CD4-positive, alpha-beta T cell (primary cell): ENCODE data around the gene IL12RB1. TPM values are rescaled to one million over a fixed set of nuclear protein-coding genes. Genes with fewer than 3 reads are reported as not detected.

Source experiments
- ATAC-seq: fragments of 200-7000 bp; cut with Tn5 transposase; one replicate; pipeline ENCODE4 v1.10.0; 2022; ENCODE audit warnings: mild to moderate bottlenecking; ENCODE audit not compliant: poor library complexity
- CTCF ChIA-PET: fragments of 350-600 bp; sonication (Branson Sonifier 250); formaldehyde crosslinking; loops from one replicate; lab custom pipeline; 2021; ENCODE audit warnings: antibody characterized with exemption, inconsistent platforms; lab: Charles Lee
- POLR2A ChIA-PET: fragments of 350-600 bp; sonication (Branson Sonifier 250); formaldehyde crosslinking; loops from one replicate; lab custom pipeline; 2021; ENCODE audit warnings: antibody characterized with exemption, inconsistent platforms; lab: Charles Lee
- DNase-seq, 14 experiments: peaks; one replicate each; pipeline ENCODE4 v3.0.0-alpha.2; 2013 to 2020; ENCODE audit warnings: mixed read lengths in 2 of 14
- H3K27ac ChIP-seq, 2 donors: one replicate each; pipeline versions ENCODE4 v1.5.1 to v1.7.0; 2013; ENCODE audit warnings: low read length in 2 of 2, low read depth in 1 of 2, mild to moderate bottlenecking in 1 of 2
- H3K27me3 ChIP-seq, 2 experiments: 1 replicate in 1 of 2; 2 replicates in 1 of 2; pipeline versions ENCODE4 v1.6.1 to v1.7.0; 2013; ENCODE audit warnings: low read length in 2 of 2, control low read depth in 1 of 2, mild to moderate bottlenecking in 1 of 2, moderate library complexity in 1 of 2; ENCODE audit not compliant: insufficient read depth in 2 of 2, control insufficient read depth in 1 of 2
- H3K36me3 ChIP-seq: one replicate; pipeline ENCODE4 v1.6.1; 2013; ENCODE audit warnings: low read length, control low read depth; ENCODE audit not compliant: insufficient read depth
- H3K4me1 ChIP-seq: one replicate; pipeline ENCODE4 v1.6.1; 2013; ENCODE audit warnings: low read length, control low read depth; ENCODE audit not compliant: insufficient read depth
- H3K4me3 ChIP-seq: one replicate; pipeline ENCODE4 v1.5.1; 2013; ENCODE audit warnings: mild to moderate bottlenecking, low read length, moderate library complexity
- H3K9me3 ChIP-seq, 2 experiments: 1 replicate in 1 of 2; 2 replicates in 1 of 2; pipeline versions ENCODE4 v1.6.1 to v1.7.0; 2013; ENCODE audit warnings: low read length in 2 of 2, mild to moderate bottlenecking in 2 of 2, control low read depth in 1 of 2, moderate library complexity in 1 of 2; ENCODE audit not compliant: control insufficient read depth in 1 of 2, insufficient read depth in 1 of 2
- H3K27ac Mint-ChIP-seq: one replicate; pipeline ENCODE4 v1.8.0; 2020; ENCODE audit warnings: mixed read lengths
- H3K27me3 Mint-ChIP-seq: one replicate; pipeline ENCODE4 v1.8.0; 2021; ENCODE audit warnings: mixed read lengths
- H3K36me3 Mint-ChIP-seq: one replicate; pipeline ENCODE4 v1.8.0; 2021; ENCODE audit warnings: low read depth, mixed read lengths
- H3K4me1 Mint-ChIP-seq: one replicate; pipeline ENCODE4 v1.8.0; 2021; ENCODE audit warnings: low read depth, mixed read lengths
- H3K4me3 Mint-ChIP-seq: one replicate; pipeline ENCODE4 v1.8.0; 2020; ENCODE audit warnings: mild to moderate bottlenecking, mixed read lengths
- H3K9me3 Mint-ChIP-seq: one replicate; pipeline ENCODE4 v1.8.0; 2020; ENCODE audit warnings: mixed read lengths
- CTCF ChIP-seq: fragments of 200-600 bp; IDR thresholded peaks from one replicate; pipeline ENCODE4 v1.8.0; 2022; ENCODE audit warnings: antibody characterized with exemption, mild to moderate bottlenecking
- intact Hi-C, 2 experiments: fragments of 100-400 bp; cut with DNase I in 1 of 2; cut with micrococcal nuclease in 1 of 2; formaldehyde crosslinking; loops; one replicate each; pipeline versions ENCODE4 v1.15.1 to v1.9.0; 2023 to 2025; cut with DNase I, micrococcal nuclease
- total RNA-seq, 174 experiments: library from RNA in 2 of 174; stranded (reverse) in 2 of 174; gene quantifications; one replicate each; pipeline ENCODE4 v1.2.3 and lab custom pipeline; 2021 to 2026

Gene IL12RB1
- total RNA-seq, 2 experiments from 2014 or later = 20.5 to 22.5 TPM

DNA sequence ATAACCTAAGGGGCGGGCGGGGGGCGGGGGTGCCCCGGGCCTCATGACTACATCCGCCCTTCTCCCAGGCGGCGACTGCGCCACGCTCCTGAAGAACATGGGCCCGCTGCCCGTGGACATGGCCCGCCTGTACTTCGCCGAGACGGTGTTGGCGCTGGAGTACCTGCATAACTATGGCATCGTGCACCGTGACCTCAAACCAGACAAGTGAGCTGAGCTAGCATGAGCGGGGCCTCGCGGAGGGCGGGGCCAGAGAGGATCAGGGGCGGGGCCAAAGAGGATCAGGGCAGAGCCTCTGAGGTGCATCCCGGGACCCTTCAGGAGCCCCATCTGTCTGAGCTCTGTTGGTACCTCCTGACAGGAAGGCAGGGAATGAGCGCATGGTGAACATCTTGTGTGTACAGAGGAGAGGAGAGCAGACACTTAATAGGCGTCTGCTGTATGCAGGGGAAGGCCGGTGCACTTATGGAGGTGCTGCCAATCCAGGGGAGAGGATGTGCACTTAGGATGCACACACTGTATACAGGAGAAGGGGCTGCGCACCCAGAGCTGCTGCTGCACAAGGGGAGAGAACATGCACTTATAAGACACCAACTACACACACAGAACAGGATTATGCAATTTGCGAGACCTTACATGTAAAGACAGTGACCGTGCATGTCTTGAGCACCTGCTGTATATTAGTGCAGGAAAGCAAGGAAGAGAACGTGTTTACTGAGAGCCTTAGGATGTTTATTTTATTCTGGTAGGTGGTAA, 45.3 kb upstream of the IL12RB1 start:
- TF ChIP-seq CTCF = no peak
- Mint-ChIP-seq H3K36me3 (peaks cover 84% of the 10 kb centered on the region), H3K4me1 (no peaks in the 10 kb centered on the region), H3K9me3 (no peaks in the 10 kb centered on the region), H3K27me3 (no peaks in the 10 kb centered on the region), H3K27ac (no peak overlapping the region), H3K4me3 (no peak overlapping the region)
- POLR2A ChIA-PET = no interaction called here
- ATAC-seq = no peak
- CTCF ChIA-PET = no interaction called here
- Histone ChIP-seq H3K4me1 (peaks cover 5% of the 10 kb centered on the region), H3K27ac (no peak overlapping the region), H3K4me3 (no peak overlapping the region), H3K27me3 (no peaks in the 10 kb centered on the region), H3K36me3 (peaks cover 87% of the 10 kb centered on the region), H3K9me3 (no peaks in the 10 kb centered on the region)
- intact Hi-C loops = no loop called here
- no peak for DNase-seq

DNA sequence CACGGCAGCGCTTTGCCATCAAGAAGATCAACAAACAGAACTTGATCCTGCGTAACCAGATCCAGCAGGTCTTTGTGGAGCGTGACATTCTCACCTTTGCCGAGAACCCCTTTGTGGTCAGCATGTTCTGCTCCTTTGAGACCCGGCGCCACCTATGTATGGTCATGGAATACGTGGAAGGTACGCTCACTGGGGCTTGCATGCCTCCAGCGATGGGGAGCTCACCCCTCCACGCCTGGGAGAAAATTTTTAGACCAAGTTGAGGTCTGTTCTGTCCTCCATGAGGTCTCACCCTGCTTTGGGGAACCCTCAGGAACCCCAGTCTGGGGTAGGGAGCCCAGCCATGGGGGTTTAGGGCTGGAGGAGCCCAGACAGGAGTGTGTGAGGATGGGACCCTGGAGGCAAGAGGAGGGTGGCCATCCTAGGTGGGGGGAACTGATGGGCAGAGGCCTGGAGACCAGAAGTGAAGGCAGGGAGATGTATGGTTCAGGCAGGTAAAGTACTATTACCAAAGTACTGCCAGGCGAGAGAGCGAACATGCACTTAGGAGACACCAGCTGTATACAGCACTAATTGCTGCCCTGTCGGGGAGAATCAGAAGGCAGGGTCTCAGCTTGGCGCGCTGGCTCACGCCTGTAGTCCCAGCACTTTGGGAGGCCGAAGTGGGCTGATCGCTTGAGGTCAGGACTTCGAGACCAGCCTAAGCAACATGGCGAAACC, 43.9 kb upstream of the IL12RB1 start:
- H3K27ac Mint-ChIP-seq = no peak overlapping the region
- Histone ChIP-seq H3K9me3 (no peaks in the 10 kb centered on the region), H3K4me3 (no peak overlapping the region), H3K4me1 (peaks cover 5% of the 10 kb centered on the region), H3K36me3 (peaks cover 85% of the 10 kb centered on the region), H3K27me3 (no peaks in the 10 kb centered on the region), H3K27ac (no peak overlapping the region)
- no peaks in the 10 kb centered on the region for H3K9me3 Mint-ChIP-seq
- H3K4me3 Mint-ChIP-seq = no peak overlapping the region
- DNase-seq (no peak), ATAC-seq (no peak)
- ChIA-PET POLR2A (no interaction called here), CTCF (no interaction called here)
- H3K36me3 Mint-ChIP-seq = peaks cover 79% of the 10 kb centered on the region
- no peaks in the 10 kb centered on the region for H3K4me1 Mint-ChIP-seq
- intact Hi-C loops = no loop called here
- TF ChIP-seq CTCF = no peak
- H3K27me3 Mint-ChIP-seq = no peaks in the 10 kb centered on the region

DNA sequence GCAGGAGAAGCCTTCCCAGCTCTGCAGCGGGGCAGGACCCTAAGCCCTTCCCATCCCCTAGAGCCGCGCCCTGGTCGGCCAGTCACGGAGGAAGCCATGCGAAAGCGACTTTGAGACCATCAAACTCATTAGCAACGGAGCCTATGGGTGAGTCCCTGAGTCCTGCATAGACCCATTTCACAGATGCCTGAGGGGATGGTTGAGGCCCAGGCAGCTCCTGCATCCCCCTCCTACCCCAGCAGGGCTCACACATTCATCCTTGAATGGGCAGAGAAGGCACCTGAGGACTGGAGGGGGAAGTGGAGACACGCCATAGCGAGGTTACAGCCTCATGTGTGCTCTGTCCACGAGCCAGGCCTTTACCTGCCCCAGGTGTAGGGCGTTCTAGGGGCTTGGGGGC, 42.1 kb upstream of the IL12RB1 start:
- no peak overlapping the region for H3K4me3 Mint-ChIP-seq
- no peaks in the 10 kb centered on the region for H3K9me3 Mint-ChIP-seq
- DNase-seq (no peak), ATAC-seq (no peak)
- no peak overlapping the region for H3K4me3 ChIP-seq
- no peaks in the 10 kb centered on the region for H3K4me1 Mint-ChIP-seq
- TF ChIP-seq CTCF = no peak
- peaks cover 77% of the 10 kb centered on the region for H3K36me3 Mint-ChIP-seq
- peaks cover 83% of the 10 kb centered on the region for H3K36me3 ChIP-seq
- ChIA-PET POLR2A (interaction anchor here (3.2 kb wide), 1 partner anchor 10 kb away, joined by 14 read pairs; no protein-coding TSS in a partner anchor), CTCF (no interaction called here)
- H3K27ac ChIP-seq = no peak overlapping the region
- H3K27ac Mint-ChIP-seq = no peak overlapping the region
- peaks cover 5% of the 10 kb centered on the region for H3K4me1 ChIP-seq
- H3K27me3 ChIP-seq = no peaks in the 10 kb centered on the region
- no peaks in the 10 kb centered on the region for H3K9me3 ChIP-seq
- no peaks in the 10 kb centered on the region for H3K27me3 Mint-ChIP-seq
- intact Hi-C loops = no loop called here
